OCI-LY1 (cell line): ENCODE data around the gene SUFU.

Experiments
- H2AFZ ChIP-seq: fragments of 200-600 bp; sonication (generic), shearing (Covaris generic); 2 replicates; pipeline ENCODE4 v1.6.0; 2014; ENCODE audit warnings: antibody characterized with exemption, mild to moderate bottlenecking, low read length
- H3F3A ChIP-seq: fragments of 200-600 bp; sonication (generic), shearing (Covaris generic); 2 replicates; pipeline ENCODE4 v1.6.0; 2014; ENCODE audit warnings: mild to moderate bottlenecking, antibody characterized with exemption, low read length, moderate library complexity; ENCODE audit not compliant: insufficient read depth
- H3K27ac ChIP-seq: fragments of 200-600 bp; sonication (generic); 2 replicates; pipeline ENCODE4 v1.5.1; 2014; ENCODE audit warnings: low read length, mixed run types, mild to moderate bottlenecking, low read depth; ENCODE audit not compliant: poor library complexity, severe bottlenecking
- H3K27me3 ChIP-seq: fragments of 200-600 bp; sonication (generic); 2 replicates; pipeline ENCODE4 v1.6.0; 2014; ENCODE audit warnings: antibody characterized with exemption, mild to moderate bottlenecking, low read length, moderate library complexity; ENCODE audit not compliant: insufficient read depth
- H3K36me3 ChIP-seq: fragments of 200-600 bp; sonication (generic); 2 replicates; pipeline ENCODE4 v1.6.1; 2014; ENCODE audit warnings: mild to moderate bottlenecking, antibody characterized with exemption, low read length, moderate library complexity, mixed read lengths; ENCODE audit not compliant: insufficient read depth
- H3K4me1 ChIP-seq: fragments of 200-600 bp; sonication (generic); 2 replicates; pipeline ENCODE4 v1.5.1; 2014; ENCODE audit warnings: mild to moderate bottlenecking, low read length, moderate library complexity; ENCODE audit not compliant: insufficient read depth, severe bottlenecking
- H3K4me2 ChIP-seq: fragments of 200-600 bp; sonication (generic), shearing (Covaris generic); 2 replicates; pipeline ENCODE4 v1.6.1; 2014; ENCODE audit warnings: low read length
- H3K4me3 ChIP-seq: fragments of 200-600 bp; sonication (generic); 2 replicates; pipeline ENCODE4 v1.5.1; 2014; ENCODE audit warnings: low read length, low read depth, mild to moderate bottlenecking, mixed read lengths; ENCODE audit not compliant: poor library complexity, severe bottlenecking
- H3K79me2 ChIP-seq: fragments of 200-600 bp; shearing (Covaris generic); 2 replicates; pipeline ENCODE4 v1.6.1; 2016; ENCODE audit warnings: mixed run types, low read length, mixed read lengths; ENCODE audit not compliant: insufficient read depth
- H3K9ac ChIP-seq: fragments of 200-600 bp; sonication (generic), shearing (Covaris generic); 2 replicates; pipeline ENCODE4 v1.6.1; 2014; ENCODE audit warnings: mild to moderate bottlenecking, low read length, mixed read lengths
- H3K9me2 ChIP-seq: fragments of 200-600 bp; sonication (generic), shearing (Covaris generic); 2 replicates; pipeline ENCODE4 v1.6.1; 2014; ENCODE audit warnings: low read depth, mild to moderate bottlenecking, low read length, mixed read lengths
- H3K9me3 ChIP-seq: fragments of 200-600 bp; shearing (Covaris generic); 2 replicates; pipeline ENCODE4 v1.6.1; 2014; ENCODE audit warnings: low read length, mixed read lengths
- H4K20me1 ChIP-seq: fragments of 200-600 bp; sonication (generic), shearing (Covaris generic); 2 replicates; pipeline ENCODE4 v1.6.0; 2016; ENCODE audit warnings: mild to moderate bottlenecking, low read length; ENCODE audit not compliant: insufficient read depth
- CTCF ChIP-seq: fragments of 200-600 bp; sonication (generic), shearing (Covaris generic); IDR thresholded peaks from 2 replicates; pipeline ENCODE4 v1.5.1; 2017; ENCODE audit warnings: mild to moderate bottlenecking, antibody characterized with exemption, low read length, moderate library complexity, mixed read lengths
- EZH2 ChIP-seq: fragments of 200-600 bp; sonication (generic), shearing (Covaris generic); IDR thresholded peaks from 2 replicates; pipeline ENCODE4 v1.8.0; 2017; ENCODE audit warnings: borderline replicate concordance, mixed run types, mild to moderate bottlenecking, antibody characterized with exemption, low read length, moderate library complexity, mixed read lengths

Gene SUFU

GRCh38 chr10:102624094-102624493 is 120.3 kb downstream of the SUFU start:
- no peaks in the 10 kb centered on the region for H3K4me1 ChIP-seq
- no peak overlapping the region for H3K9ac ChIP-seq
- no peaks in the 10 kb centered on the region for H3K9me3 ChIP-seq
- H3F3A ChIP-seq = no peaks in the 10 kb centered on the region
- H4K20me1 ChIP-seq = no peaks in the 10 kb centered on the region
- no peak overlapping the region for H3K27ac ChIP-seq
- no peaks in the 10 kb centered on the region for H3K79me2 ChIP-seq
- TF ChIP-seq EZH2 = no peak
- no peaks in the 10 kb centered on the region for H3K27me3 ChIP-seq
- H3K9me2 ChIP-seq = no peaks in the 10 kb centered on the region
- H3K4me2 ChIP-seq = no peak overlapping the region
- H2AFZ ChIP-seq = no peak overlapping the region
- H3K36me3 ChIP-seq = no peaks in the 10 kb centered on the region
- no peak overlapping the region for H3K4me3 ChIP-seq

GRCh38 chr10:102624751-102625645 is 121.2 kb downstream of the SUFU start:
- H3K27ac ChIP-seq = no peak overlapping the region
- no peak overlapping the region for H3K9ac ChIP-seq

GRCh38 chr10:102626026-102626685 is 122.4 kb downstream of the SUFU start:
- Histone ChIP-seq H3K4me2 (no peak overlapping the region), H3F3A (no peaks in the 10 kb centered on the region), H3K9me3 (no peaks in the 10 kb centered on the region), H3K9me2 (no peaks in the 10 kb centered on the region), H2AFZ (no peak overlapping the region), H3K36me3 (no peaks in the 10 kb centered on the region), H3K4me3 (no peak overlapping the region), H3K27me3 (no peaks in the 10 kb centered on the region), H4K20me1 (no peaks in the 10 kb centered on the region), H3K4me1 (no peaks in the 10 kb centered on the region), H3K79me2 (no peaks in the 10 kb centered on the region), H3K27ac (no peak overlapping the region), H3K9ac (no peak overlapping the region)
- TF ChIP-seq CTCF (no peak), EZH2 (no peak)

More at GRCh38 chr10:102624751-102625645, 121.2 kb downstream of the SUFU start:
- Histone ChIP-seq H3K9me3 (no peaks in the 10 kb centered on the region), H3K9me2 (no peaks in the 10 kb centered on the region), H4K20me1 (no peaks in the 10 kb centered on the region), H3K4me3 (no peak overlapping the region), H3K27me3 (no peaks in the 10 kb centered on the region), H3K4me1 (no peaks in the 10 kb centered on the region), H3K4me2 (no peak overlapping the region), H3K79me2 (no peaks in the 10 kb centered on the region), H3F3A (no peaks in the 10 kb centered on the region), H3K36me3 (no peaks in the 10 kb centered on the region), H2AFZ (no peak overlapping the region)
- no peak for TF ChIP-seq CTCF
- TF ChIP-seq EZH2 = no peak
